HEK293T (cell line): Measurements from ENCODE around the gene EOMES.

Source experiments
- CTCF ChIA-PET: fragments of 350-600 bp; formaldehyde crosslinking; extraction: SDS; loops from one replicate; lab custom pipeline; 2021; ENCODE audit warnings: antibody characterized with exemption, inconsistent platforms; lab: Yijun Ruan, JAX
- POLR2A ChIA-PET: fragments of 350-600 bp; formaldehyde crosslinking; extraction: SDS; loops from one replicate; lab custom pipeline; 2020; ENCODE audit warnings: antibody characterized with exemption, inconsistent platforms; lab: Yijun Ruan, JAX
- DNase-seq: peaks from one replicate; pipeline ENCODE4 v3.0.0; 2012; ENCODE audit warnings: mixed read lengths; ENCODE audit errors: extremely low spot score
- ARNT ChIP-seq: fragments of 450-650 bp; IDR thresholded peaks from 2 replicates; pipeline ENCODE4 v1.6.1; 2017; ENCODE audit warnings: mild to moderate bottlenecking
- BHLHE40 ChIP-seq: fragments of 450-650 bp; IDR thresholded peaks from 2 replicates; pipeline ENCODE4 v1.6.1; 2016; ENCODE audit warnings: mild to moderate bottlenecking, moderate library complexity, borderline replicate concordance
- CTBP1 ChIP-seq: fragments of 450-650 bp; IDR thresholded peaks from 2 replicates; pipeline ENCODE4 v1.6.1; 2016; ENCODE audit warnings: borderline replicate concordance
- ELF4 ChIP-seq: fragments of 450-650 bp; IDR thresholded peaks from 2 replicates; pipeline ENCODE4 v1.6.1; 2017; ENCODE audit warnings: antibody characterized with exemption
- FOXA1 ChIP-seq: fragments of 450-650 bp; IDR thresholded peaks from 2 replicates; pipeline ENCODE4 v1.6.1; 2016; ENCODE audit warnings: mild to moderate bottlenecking
- FOXK2 ChIP-seq: fragments of 450-650 bp; IDR thresholded peaks from 2 replicates; pipeline ENCODE4 v1.6.1; 2016; ENCODE audit warnings: mild to moderate bottlenecking
- FOXM1 ChIP-seq: fragments of 450-650 bp; IDR thresholded peaks from 2 replicates; pipeline ENCODE4 v1.6.1; 2017; ENCODE audit warnings: mild to moderate bottlenecking, borderline replicate concordance
- HDGF ChIP-seq: fragments of 450-650 bp; IDR thresholded peaks from 2 replicates; pipeline ENCODE4 v1.6.1; 2017; ENCODE audit warnings: antibody characterized with exemption, borderline replicate concordance
- L3MBTL2 ChIP-seq: fragments of 450-650 bp; conservative IDR thresholded peaks from 2 replicates; pipeline ENCODE4 v1.6.1; 2016; ENCODE audit warnings: mild to moderate bottlenecking
- LEF1 ChIP-seq: fragments of 450-650 bp; IDR thresholded peaks from 2 replicates; pipeline ENCODE4 v1.6.1; 2017; ENCODE audit warnings: mild to moderate bottlenecking, borderline replicate concordance
- NFRKB ChIP-seq: fragments of 450-650 bp; IDR thresholded peaks from 2 replicates; pipeline ENCODE4 v1.6.1; 2016; ENCODE audit warnings: mild to moderate bottlenecking, moderate library complexity
- PKNOX1 ChIP-seq: fragments of 450-650 bp; IDR thresholded peaks from 2 replicates; pipeline ENCODE4 v1.6.1; 2016
- SP1 ChIP-seq: fragments of 450-650 bp; IDR thresholded peaks from 2 replicates; pipeline ENCODE4 v1.6.1; 2017
- SUZ12 ChIP-seq: fragments of 450-650 bp; IDR thresholded peaks from 2 replicates; pipeline ENCODE4 v1.6.1; 2016; ENCODE audit warnings: mild to moderate bottlenecking
- TARDBP ChIP-seq: fragments of 450-650 bp; IDR thresholded peaks from 2 replicates; pipeline ENCODE4 v1.6.1; 2016
- ZNF384 ChIP-seq: fragments of 450-650 bp; IDR thresholded peaks from 2 replicates; pipeline ENCODE4 v1.6.1; 2016

EOMES gene

DNA sequence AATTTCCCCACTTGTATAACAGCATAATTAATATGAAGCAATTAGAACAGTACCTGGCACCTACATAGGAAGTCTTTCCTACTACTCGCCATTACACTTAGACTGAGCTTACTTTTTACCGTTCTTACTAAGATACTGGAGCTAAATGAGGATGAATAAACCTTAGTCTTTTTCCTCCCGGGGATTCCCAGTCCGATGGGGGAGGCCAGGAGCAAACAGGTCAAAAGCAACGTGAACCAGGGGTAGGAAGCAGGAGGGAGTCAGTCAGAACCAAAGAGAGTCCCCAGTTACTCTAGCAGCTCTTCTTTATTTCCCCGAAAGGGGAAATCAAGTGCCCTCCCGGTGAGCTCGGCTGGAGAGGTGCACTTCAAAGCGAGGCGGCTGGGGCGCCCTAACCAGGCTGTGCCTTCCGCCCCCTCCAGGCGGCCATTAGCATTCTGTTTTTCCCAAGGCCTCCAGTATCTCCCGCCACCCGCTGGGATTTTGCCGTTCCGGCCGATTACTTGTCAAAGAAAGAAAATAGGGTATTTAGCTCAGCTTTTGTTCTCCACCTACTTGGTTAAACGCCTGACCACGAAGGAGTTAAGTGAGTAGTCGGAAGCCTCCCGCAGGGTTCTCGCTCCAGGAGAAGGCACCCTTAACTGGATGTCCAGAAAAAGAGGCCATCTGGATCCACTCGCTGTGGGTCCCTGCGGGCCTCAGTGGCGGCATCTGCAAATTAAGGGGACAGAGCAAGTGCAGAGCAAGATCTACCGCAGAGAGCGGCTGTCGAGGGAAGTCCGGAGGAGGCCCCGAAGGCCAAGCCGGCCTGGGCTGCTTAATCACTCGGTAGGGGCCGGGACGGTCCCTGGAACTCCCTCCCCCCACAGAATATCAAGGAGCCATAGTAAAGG, 6.3 kb upstream of the EOMES start:
- POLR2A ChIA-PET: no interaction called here
- peak; percentile 27; the same call in 1 of the 2 replicates for TF ChIP-seq L3MBTL2
- TF ChIP-seq NFRKB: no peak
- CTCF ChIA-PET: interaction anchor here (0.8 to 1.1 kb wide), 2 partner anchors 16 to 347 kb away, joined by 3 to 4 read pairs; no protein-coding TSS in a partner anchor
- peak; percentile 54 for DNase-seq

DNA sequence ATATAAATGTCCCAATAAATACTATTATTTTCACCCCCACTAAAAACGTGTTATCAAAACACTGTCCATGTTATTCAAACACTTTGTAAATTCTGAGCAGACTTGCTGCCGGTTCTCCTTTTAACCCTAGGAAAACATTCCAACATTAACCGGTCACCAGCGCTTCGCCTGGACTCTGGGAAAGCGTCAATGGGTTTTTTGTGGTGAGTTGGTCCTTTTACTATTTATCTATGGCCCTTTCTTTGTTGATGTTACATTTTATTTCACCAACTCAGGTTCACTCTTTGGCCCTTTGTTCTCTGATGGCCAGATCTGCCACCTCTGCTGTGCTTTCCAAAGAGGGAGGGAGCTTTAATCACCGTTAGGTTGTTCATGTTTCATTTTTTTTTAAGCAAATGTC, 4.1 kb upstream of the EOMES start:
- no peak for TF ChIP-seq FOXA1
- no peak for DNase-seq
- POLR2A ChIA-PET: no interaction called here
- CTCF ChIA-PET: interaction anchor here (0.6 kb wide), 1 partner anchor 13 kb away, joined by 4 read pairs; no protein-coding TSS in a partner anchor

- POLR2A ChIA-PET: no interaction called here
These were observed 2.5 kb upstream of the EOMES start for GRCh38 chr3:27724459-27725197.

GRCh38 chr3:27723815-27724458, 1.8 kb upstream of the EOMES start:
- TF ChIP-seq FOXK2 (no peak), FOXA1 (no peak), FOXM1 (no peak), BHLHE40 (no peak), TARDBP (no peak), ARNT (no peak), SUZ12 (no peak), LEF1 (no peak), ELF4 (no peak), HDGF (no peak), SP1 (no peak), CTBP1 (no peak), L3MBTL2 (no peak), ZNF384 (no peak), NFRKB (no peak), PKNOX1 (no peak)
- POLR2A ChIA-PET: no interaction called here
- DNase-seq: no peak
- CTCF ChIA-PET: interaction anchor here (0.7 kb wide), 1 partner anchor 1888 kb away, joined by 4 read pairs; no protein-coding TSS in a partner anchor

More at GRCh38 chr3:27724459-27725197, 2.5 kb upstream of the EOMES start:
- TF ChIP-seq ARNT: no peak
- no peak for TF ChIP-seq SP1
- no peak for TF ChIP-seq CTBP1
- TF ChIP-seq ELF4: no peak
- no peak for TF ChIP-seq BHLHE40
- TF ChIP-seq NFRKB: no peak
- TF ChIP-seq FOXM1: no peak
- no peak for TF ChIP-seq FOXK2
- no peak for TF ChIP-seq FOXA1
- TF ChIP-seq SUZ12: no peak
- TF ChIP-seq HDGF: no peak
- no peak for DNase-seq
- CTCF ChIA-PET: interaction anchor here (0.7 kb wide), 1 partner anchor 1887 kb away, joined by 4 read pairs; no protein-coding TSS in a partner anchor

DNA sequence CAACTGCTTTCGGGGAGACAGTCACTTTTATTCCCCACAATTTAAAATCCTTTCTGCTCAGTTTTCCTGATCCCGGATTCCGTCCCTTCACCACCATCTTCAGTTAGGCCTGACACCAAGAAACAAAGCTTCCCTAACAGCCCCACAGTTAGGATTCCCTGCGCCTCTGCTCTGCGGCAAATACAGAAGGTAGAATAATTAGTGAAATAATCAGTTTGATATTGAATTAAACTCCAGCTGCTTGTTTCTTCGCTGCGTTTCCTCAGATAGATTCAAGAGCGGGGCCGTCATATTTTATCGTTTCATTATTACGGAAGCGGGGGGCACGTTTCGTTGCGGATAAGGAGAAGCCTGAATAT, 1.3 kb upstream of the EOMES start:
- TF ChIP-seq CTBP1 (no peak), FOXM1 (no peak), BHLHE40 (no peak), PKNOX1 (no peak), HDGF (no peak), FOXA1 (no peak), NFRKB (no peak)
- ChIA-PET POLR2A (interaction anchor here (0.5 kb wide), 1 partner anchor 518 kb away, joined by 3 read pairs; the partner anchor contains the start of gene CMC1), CTCF (interaction anchor here (0.5 kb wide), 1 partner anchor 40 kb away, joined by 7 read pairs; no protein-coding TSS in a partner anchor)
- DNase-seq: no peak

GRCh38 chr3:27723001-27723445, 900 bp upstream of the EOMES start:
- no peak for TF ChIP-seq SP1
- TF ChIP-seq FOXA1: no peak
- TF ChIP-seq HDGF: no peak
- no peak for TF ChIP-seq FOXM1
- TF ChIP-seq NFRKB: no peak
- no peak for TF ChIP-seq CTBP1
- no peak for TF ChIP-seq BHLHE40
- no peak for TF ChIP-seq LEF1
- TF ChIP-seq FOXK2: no peak
- TF ChIP-seq ELF4: no peak
- TF ChIP-seq TARDBP: no peak
- TF ChIP-seq PKNOX1: no peak
- TF ChIP-seq SUZ12: no peak
- DNase-seq: no peak
- POLR2A ChIA-PET: interaction anchor here (0.5 kb wide), 1 partner anchor 519 kb away, joined by 3 read pairs; the partner anchor contains the start of gene CMC1
- CTCF ChIA-PET: interaction anchor here (0.5 kb wide), 1 partner anchor 40 kb away, joined by 7 read pairs; no protein-coding TSS in a partner anchor
